ENCODE data around the gene TM4SF4.

TM4SF4 gene

GRCh38 chr3:149455366-149455765, 19.1 kb upstream of the TM4SF4 start:
- TF ChIP-seq, protein P1, sequence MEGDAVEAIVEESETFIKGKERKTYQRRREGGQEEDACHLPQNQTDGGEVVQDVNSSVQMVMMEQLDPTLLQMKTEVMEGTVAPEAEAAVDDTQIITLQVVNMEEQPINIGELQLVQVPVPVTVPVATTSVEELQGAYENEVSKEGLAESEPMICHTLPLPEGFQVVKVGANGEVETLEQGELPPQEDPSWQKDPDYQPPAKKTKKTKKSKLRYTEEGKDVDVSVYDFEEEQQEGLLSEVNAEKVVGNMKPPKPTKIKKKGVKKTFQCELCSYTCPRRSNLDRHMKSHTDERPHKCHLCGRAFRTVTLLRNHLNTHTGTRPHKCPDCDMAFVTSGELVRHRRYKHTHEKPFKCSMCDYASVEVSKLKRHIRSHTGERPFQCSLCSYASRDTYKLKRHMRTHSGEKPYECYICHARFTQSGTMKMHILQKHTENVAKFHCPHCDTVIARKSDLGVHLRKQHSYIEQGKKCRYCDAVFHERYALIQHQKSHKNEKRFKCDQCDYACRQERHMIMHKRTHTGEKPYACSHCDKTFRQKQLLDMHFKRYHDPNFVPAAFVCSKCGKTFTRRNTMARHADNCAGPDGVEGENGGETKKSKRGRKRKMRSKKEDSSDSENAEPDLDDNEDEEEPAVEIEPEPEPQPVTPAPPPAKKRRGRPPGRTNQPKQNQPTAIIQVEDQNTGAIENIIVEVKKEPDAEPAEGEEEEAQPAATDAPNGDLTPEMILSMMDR (IDR thresholded peaks at IDR 0.05; ENCODE audit: extremely low read depth, missing control alignments) = no peak
- no peak for DNase-seq (ENCODE audit: low spot score)

DNA sequence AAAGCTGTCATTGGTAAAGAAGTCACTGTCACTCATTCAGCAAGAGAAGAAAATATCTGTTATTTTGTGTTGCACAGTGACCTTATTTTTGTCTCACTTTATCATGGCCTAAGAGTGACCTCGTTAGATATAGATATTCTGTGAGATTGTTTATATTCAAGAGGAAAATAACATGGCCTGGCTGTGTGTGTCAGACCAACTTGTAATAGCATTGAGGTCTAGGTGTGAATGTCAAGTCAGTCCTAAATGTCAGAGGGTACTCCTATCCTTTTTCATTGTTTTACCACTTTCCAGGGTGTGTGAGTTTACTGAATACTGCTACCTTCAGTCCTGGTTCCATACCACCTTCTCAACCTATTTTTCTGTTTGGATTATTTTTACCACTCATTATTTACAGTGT, 18.5 kb upstream of the TM4SF4 start:
- no peak for DNase-seq (ENCODE audit: low spot score)
- TF ChIP-seq, protein P1 (IDR thresholded peaks at IDR 0.05; ENCODE audit: extremely low read depth, missing control alignments) = no peak

DNA sequence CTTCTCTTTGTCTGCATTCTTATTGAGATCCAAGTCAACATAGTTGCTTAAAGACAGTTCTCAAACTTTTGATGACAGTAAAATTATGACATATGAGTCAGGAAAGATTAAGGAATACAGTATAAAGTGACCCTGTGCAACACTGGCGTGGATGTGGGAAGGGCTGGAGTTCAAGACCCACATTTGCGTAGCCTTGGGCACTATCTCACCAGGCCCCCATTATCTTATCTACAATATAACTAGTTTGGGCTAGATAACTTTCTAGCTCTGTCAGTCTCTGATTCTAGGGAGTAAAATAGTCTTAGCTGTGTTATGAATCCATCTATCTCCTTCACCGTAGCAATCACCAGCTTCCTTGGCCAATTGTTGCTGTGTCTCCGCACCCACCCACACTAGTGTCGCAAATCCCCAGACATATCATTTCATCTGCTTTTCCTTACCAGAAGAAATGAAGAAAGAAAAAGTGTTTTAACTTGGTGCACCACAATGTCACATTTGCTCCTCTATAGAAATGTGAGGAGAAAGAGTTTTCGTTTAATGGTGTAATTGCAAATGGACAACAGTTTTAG, 14.9 kb upstream of the TM4SF4 start:
- DNase-seq (ENCODE audit: low spot score) = no peak
- TF ChIP-seq, protein P1 (IDR thresholded peaks at IDR 0.05; ENCODE audit: extremely low read depth, missing control alignments) = no peak

DNA sequence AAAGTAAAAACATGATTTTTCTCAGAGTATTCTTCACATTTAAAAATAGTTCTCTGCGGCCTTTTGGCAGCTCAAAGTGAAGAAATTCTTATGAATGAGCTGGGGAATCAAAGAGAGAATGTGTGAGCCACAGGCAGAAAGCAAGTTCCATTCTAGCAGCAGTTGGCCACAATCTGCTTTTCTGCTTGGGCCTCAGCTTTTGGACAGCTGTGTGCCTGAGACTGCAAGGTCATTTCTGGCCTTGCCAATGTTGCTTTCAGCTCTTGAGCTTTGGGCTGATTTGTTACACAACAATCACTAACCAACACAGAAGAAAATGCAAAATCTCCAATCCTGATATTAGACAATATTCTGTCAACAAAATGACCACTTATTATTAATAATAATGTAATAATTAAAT, 14.4 kb upstream of the TM4SF4 start:
- TF ChIP-seq, protein P1 (IDR thresholded peaks at IDR 0.05; ENCODE audit: extremely low read depth, missing control alignments) = no peak
- DNase-seq (ENCODE audit: low spot score) = no peak

GRCh38 chr3:149462051-149462450, 12.4 kb upstream of the TM4SF4 start:
- TF ChIP-seq, protein P1 (IDR thresholded peaks at IDR 0.05; ENCODE audit: extremely low read depth, missing control alignments) = no peak
- DNase-seq (ENCODE audit: low spot score) = no peak

GRCh38 chr3:149462581-149463011, 11.9 kb upstream of the TM4SF4 start:
- TF ChIP-seq, protein P1 (IDR thresholded peaks at IDR 0.05; ENCODE audit: extremely low read depth, missing control alignments) = no peak
- no peak for DNase-seq (ENCODE audit: low spot score)

- no peak for DNase-seq (ENCODE audit: low spot score)
- TF ChIP-seq, protein P1 (IDR thresholded peaks at IDR 0.05; ENCODE audit: extremely low read depth, missing control alignments) = no peak
These were observed 10.6 kb upstream of the TM4SF4 start for GRCh38 chr3:149463921-149464320.
